AG04450 (cell line): ENCODE results near the gene SCP2. TPM values are rescaled to one million over a fixed set of nuclear protein-coding genes. Genes with fewer than 3 reads are reported as not detected.

Source experiments
- CTCF ChIA-PET: fragments of 300-600, 350-600 bp; formaldehyde crosslinking; extraction: SDS; loops from one replicate; lab custom pipeline; 2022; ENCODE audit warnings: antibody characterized with exemption, inconsistent platforms; lab: Charles Lee
- POLR2A ChIA-PET: fragments of 350-600 bp; formaldehyde crosslinking; extraction: SDS; loops from one replicate; lab custom pipeline; 2021; ENCODE audit warnings: antibody characterized with exemption, inconsistent platforms; lab: Yijun Ruan, JAX
- DNase-seq: peaks from one replicate; pipeline ENCODE4 v3.0.0-alpha.2; 2011; ENCODE audit warnings: low read depth, low spot score
- H3K27ac ChIP-seq: one replicate; pipeline ENCODE4 v1.5.1; 2012; ENCODE audit warnings: low read depth, low read length, control low read depth
- H3K27me3 ChIP-seq: one replicate; pipeline ENCODE4 v1.6.0; 2012; ENCODE audit warnings: low read length; ENCODE audit not compliant: control insufficient read depth, insufficient read depth
- H3K4me3 ChIP-seq: 2 replicates; pipeline ENCODE4 v1.5.1; 2011; ENCODE audit warnings: mild to moderate bottlenecking, low read depth, low read length, control low read depth
- H3K9me3 ChIP-seq: 2 replicates; pipeline ENCODE4 v1.5.1; 2012; ENCODE audit warnings: low read length; ENCODE audit not compliant: control insufficient read depth, insufficient read depth
- CTCF ChIP-seq: IDR thresholded peaks from 2 replicates; pipeline ENCODE4 v1.5.1; 2011; ENCODE audit warnings: low read depth, low read length, control low read depth, inconsistent platforms
- polyA plus RNA-seq: library from polyadenylated mRNA; depleted of rRNA; stranded (reverse); fragments of >200 nt; gene quantifications from 2 replicates; pipeline ENCODE4 v1.2.3, GENCODE V29; 2011; rRNA removed
- small RNA-seq: library from RNA; depleted of rRNA; stranded (forward); fragments of <200 nt; gene quantifications from one replicate; pipeline ENCODE3, GENCODE V24; 2012; ENCODE audit warnings: low read depth; ENCODE audit not compliant: insufficient read length

The SCP2 gene
- polyA plus RNA-seq, 1 experiment = 278 TPM

GRCh38 chr1:53094533-53094919 is 167.4 kb downstream of the SCP2 start:
- no peak overlapping the region for H3K27ac ChIP-seq
- H3K4me3 ChIP-seq = no peak overlapping the region
- peaks cover 39% of the 10 kb centered on the region for H3K9me3 ChIP-seq
- TF ChIP-seq CTCF = no peak
- ChIA-PET CTCF (no interaction called here), POLR2A (no interaction called here)
- no peaks in the 10 kb centered on the region for H3K27me3 ChIP-seq
- no peak for DNase-seq

Small RNAs within 50 kb of the gene (small RNA-seq; reads per million reads assigned to genes)
- not detected for gene AC099677.1
- not detected for gene AC099677.2
- not detected for gene HIGD1AP11
- gene MIR1273F = not detected
- not detected for gene MIR1273G
- not detected for gene MIR5095

Other genes starting within 250 kb of the SCP2 start
- 12.0 and 13.8 TPM in 2 replicates for gene COA7, start 228.9 kb upstream of the SCP2 start, polyA plus RNA-seq
- 21.5 and 26.1 TPM in 2 replicates for gene ZYG11B, start 200.8 kb upstream of the SCP2 start, polyA plus RNA-seq
- 1.0 and 1.1 TPM in 2 replicates for gene ZYG11A, start 84.5 kb upstream of the SCP2 start, polyA plus RNA-seq
- gene ECHDC2, start 5.5 kb upstream of the SCP2 start, polyA plus RNA-seq = 54.6 and 55.4 TPM in 2 replicates
- gene PODN, start 134.9 kb downstream of the SCP2 start, polyA plus RNA-seq = 11.8 and 17.6 TPM in 2 replicates
- 0.05 and 0.11 TPM in 2 replicates for gene SLC1A7, start 215.4 kb downstream of the SCP2 start, polyA plus RNA-seq